Gastrocnemius medialis (tissue), 4 donors: ENCODE results near the gene NLRP5.

ENCODE experiments used
- POLR2A ChIP-seq, 2 donors: fragments of 450-650 bp; IDR thresholded peaks; one replicate each; pipeline ENCODE4 v1.6.1; 2017; ENCODE audit warnings: antibody characterized with exemption in 2 of 2, mild to moderate bottlenecking in 2 of 2, moderate library complexity in 2 of 2
- TF ChIP-seq, protein P1 (sequence below), 5 experiments: fragments of 450-650 bp in 3 of 5; fragments of 200-600 bp in 2 of 5; sonication (generic) in 2 of 5; IDR thresholded peaks in 4 of 5; conservative IDR thresholded peaks in 1 of 5; 1 replicate in 4 of 5; 2 replicates in 1 of 5; pipeline ENCODE4 v1.5.1; 2016 to 2019; ENCODE audit warnings: antibody characterized with exemption in 5 of 5, mild to moderate bottlenecking in 3 of 5, moderate library complexity in 3 of 5

DNA sequence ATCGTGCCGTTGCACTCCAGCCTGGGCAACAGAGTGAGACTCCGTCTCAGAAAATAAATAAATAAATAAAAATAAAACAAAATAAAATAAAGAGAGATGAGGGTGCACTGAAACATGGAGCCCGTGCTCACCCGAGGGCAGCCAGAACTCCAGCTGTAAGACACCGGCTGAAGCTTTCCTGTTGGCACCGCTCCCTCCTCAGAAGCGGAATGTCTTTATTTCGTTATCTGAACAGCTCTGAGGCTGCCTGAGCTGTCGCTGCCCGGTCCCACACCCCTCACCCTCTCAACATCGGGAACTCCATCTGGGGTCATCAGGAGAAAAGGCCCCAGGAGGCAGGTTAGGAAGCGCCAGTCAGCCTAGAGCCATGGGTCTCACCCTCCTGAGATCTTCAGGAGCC is 110.1 kb downstream of the NLRP5 start:
- TF ChIP-seq, protein P1, sequence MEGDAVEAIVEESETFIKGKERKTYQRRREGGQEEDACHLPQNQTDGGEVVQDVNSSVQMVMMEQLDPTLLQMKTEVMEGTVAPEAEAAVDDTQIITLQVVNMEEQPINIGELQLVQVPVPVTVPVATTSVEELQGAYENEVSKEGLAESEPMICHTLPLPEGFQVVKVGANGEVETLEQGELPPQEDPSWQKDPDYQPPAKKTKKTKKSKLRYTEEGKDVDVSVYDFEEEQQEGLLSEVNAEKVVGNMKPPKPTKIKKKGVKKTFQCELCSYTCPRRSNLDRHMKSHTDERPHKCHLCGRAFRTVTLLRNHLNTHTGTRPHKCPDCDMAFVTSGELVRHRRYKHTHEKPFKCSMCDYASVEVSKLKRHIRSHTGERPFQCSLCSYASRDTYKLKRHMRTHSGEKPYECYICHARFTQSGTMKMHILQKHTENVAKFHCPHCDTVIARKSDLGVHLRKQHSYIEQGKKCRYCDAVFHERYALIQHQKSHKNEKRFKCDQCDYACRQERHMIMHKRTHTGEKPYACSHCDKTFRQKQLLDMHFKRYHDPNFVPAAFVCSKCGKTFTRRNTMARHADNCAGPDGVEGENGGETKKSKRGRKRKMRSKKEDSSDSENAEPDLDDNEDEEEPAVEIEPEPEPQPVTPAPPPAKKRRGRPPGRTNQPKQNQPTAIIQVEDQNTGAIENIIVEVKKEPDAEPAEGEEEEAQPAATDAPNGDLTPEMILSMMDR (IDR thresholded peaks at IDR 0.05 in 4 of 5, conservative IDR thresholded peaks at IDR 0.05 in 1 of 5): no peak
- TF ChIP-seq POLR2A (IDR thresholded peaks at IDR 0.05): no peak
